ENCODE results near the gene MPP3.
"Not testable (repeated sequence)": the region's sequence is repeated elsewhere in the genome, so short reads cannot be mapped to it uniquely, and the experiment has no call there.

The MPP3 gene

DNA sequence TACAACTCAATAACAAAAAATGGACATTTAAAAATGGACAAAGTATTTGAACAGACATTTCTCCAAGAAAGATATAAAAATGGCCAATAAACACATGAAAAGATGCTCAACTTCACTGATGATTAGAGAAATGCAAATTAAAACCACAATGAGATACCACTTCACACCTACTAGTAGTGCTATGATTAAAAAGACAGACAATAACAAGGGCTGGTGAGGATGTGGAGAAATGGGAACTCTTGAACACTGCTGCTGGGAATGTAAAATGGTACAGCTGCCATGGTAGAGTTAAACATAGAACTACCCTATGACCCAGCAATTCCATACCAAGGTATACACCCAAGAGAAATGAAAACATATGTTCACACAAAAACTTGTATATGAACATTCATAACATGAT lies 27.8 kb downstream of the MPP3 start:
- DNase-seq (ENCODE audit: low spot score) = no peak

DNA sequence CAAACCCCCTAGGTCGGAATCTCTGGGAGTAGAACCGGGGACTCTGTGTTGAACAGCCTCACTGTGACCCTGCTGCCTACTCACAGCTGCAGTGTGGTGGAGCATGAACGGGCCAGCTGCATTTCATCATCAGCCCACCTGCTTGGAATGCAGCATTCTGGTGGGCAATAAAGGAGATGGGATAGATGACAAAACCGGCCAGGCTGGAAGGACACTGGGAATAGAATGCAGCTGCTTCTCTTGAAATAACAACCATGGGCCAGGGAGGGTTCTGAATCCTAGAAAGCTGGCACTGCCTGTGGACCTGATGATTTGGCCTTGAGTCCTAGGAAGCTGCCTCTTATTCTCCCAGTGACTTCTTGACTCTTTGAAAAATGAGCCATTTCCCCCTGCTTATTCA lies 29.2 kb downstream of the MPP3 start:
- no peak for DNase-seq (ENCODE audit: low spot score)

DNA sequence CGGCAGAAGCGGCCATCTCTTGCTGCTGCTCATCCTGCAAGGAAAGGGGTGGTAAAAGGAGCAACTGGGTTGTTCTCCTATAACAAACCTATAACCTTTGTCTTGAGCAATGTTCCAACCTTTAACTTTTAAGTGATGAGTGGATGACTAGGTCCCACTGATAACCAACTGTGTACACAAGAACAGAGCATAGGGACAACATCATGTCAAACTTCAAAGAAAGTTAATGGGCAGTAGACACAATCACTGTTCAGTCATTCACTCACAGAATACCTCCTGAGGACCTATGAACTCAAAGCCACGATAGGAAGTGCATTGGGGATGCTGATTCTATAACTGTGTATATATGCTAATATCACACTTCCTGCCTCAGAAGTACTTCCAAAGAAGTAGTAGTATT lies 31.1 kb downstream of the MPP3 start:
- DNase-seq (ENCODE audit: low spot score) = no peak

DNA sequence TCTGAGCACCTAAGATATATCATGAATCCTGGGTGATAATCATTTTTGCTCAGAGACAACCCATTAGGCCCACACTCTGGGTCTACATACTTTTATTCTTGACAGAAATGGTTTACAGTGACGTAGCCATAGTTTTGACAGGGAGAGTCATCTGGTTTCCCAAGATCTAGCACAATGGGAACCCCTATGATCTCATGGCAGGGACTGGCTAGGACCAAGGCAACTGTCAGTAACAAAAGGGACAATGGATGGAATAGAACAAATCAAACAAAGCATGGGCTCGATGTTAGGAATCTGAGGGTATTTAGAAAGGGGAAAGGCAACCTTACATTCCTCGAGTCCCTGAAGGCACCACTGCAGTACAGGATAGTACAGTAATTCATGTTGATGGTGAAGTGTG lies 32.2 kb downstream of the MPP3 start:
- no peak for DNase-seq (ENCODE audit: low spot score)

DNA sequence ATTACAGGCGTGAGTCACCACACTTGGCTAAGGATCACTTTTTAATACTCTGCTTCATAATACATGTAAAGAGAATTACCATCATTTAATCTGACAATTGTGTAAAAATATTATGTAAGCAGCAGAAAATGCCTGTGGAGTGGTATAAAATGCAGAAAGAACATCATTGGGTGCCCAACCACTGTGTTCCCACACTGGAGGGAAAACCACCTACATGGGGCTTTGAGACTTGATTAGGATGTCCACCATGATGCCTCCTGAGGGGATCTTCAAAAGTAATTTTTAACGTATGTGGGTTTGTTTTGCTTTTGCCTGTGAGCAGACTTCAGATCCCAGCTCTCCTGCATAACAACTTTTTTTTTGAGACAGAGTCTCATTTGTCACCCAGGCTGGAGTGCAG lies 33.9 kb downstream of the MPP3 start:
- DNase-seq (ENCODE audit: low spot score) = no peak

DNA sequence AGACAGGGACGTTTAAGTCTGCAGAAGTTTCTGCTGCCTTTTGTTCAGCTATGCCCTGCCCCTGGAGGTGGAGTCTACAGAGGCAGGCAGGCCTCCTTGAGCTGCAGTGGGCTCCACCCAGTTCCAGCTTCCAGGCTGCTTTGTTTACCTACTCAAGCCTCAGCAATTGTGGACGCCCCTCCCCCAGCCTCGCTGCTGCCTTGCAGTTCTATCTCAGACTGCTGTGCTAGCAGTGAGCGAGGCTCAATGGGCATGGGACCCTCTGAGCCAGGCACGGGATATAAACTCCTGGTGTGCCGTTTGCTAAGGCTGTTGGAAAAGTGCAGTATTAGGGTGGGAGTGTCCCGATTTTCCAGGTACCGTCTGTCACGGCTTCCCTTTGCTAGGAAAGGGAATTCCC lies 34.9 kb downstream of the MPP3 start:
- DNase-seq (ENCODE audit: low spot score) = not testable (repeated sequence)

DNA sequence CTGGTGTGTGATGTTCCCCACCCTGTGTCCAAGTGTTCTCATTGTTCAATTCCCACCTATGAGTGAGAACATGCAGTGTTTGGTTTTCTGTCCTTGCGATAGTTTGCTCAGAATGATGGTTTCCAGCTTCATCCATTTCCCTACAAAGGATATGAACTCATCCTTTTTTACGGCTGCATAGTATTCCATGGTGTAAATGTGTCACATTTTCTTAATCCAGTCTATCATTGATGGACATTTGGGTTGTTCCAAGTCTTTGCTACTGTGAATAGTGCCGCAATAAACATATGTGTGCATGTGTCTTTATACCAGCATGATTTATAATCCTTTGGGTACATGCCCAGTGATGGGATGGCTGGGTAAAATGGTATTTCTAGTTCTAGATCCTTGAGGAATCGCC lies 40.3 kb downstream of the MPP3 start:
- not testable (repeated sequence) for DNase-seq (ENCODE audit: low spot score)

DNA sequence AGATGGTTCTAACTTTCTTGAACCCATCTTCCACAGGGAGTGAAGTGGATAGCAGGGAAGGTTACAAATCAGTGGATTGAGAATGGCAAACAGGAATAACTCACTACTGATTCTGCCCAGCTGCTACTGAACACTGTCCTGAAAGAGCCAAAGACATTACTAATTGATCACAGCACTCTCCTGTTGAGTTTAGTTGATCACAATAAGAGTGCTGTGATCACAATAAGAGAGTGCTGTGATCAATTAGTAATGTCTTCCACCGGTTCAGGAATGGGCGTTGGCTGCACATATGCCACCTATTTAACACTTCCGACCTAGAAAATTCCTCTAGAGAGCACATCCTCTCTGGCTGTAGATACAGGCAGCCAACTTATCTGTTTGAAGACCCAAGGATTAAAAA lies 41.4 kb downstream of the MPP3 start:
- DNase-seq (ENCODE audit: low spot score) = peak; percentile 43

DNA sequence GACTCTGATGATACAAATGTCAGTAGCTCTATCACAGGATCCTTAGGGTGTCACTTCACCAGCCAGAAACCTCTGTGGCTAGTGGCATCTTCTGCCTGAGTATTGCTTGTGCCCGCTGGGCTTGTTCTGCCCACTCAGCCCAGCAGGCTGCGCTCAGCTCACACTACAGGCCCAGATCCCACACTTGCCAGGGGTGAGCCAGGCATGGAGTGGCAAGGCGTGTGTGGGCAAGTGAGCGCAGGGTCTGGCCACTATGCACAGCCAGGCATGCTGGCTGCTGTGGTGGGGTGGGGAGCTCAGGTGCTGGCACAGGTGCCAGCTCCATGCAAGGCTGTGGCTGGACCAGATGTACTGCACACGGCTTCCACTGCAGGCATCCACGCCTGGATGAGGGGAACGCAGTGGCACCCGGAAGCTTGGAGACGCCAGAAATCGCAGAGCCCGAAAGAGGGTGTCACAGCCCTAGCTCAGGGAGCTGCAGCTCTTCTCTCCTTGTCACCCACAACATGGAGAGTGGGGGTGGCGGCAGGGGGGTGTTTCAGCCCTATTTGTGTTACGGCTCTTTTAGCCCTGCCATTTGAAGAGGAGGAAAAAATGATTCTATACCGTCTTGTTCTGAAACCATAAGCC lies 42.5 kb downstream of the MPP3 start:
- no peak for DNase-seq (ENCODE audit: low spot score)

DNA sequence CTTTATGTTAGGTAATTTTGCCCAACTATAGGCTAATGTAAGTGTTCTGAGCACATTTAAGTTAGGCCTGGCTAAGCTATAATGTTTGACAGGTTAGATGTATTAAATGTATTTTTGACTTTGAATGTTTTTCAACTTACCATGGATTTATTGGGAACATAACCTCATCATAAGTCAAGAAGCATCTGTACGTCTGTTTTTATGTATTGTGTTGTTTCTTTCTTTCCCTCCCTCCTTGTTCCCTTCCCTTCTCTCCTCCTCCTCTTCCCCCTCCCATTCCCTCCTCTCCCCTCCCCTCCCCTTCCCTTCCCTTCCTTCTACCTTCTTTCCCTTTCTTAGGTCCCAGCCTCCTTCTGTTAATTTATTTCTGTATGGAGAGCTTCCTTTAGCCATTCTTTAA lies 43.5 kb downstream of the MPP3 start:
- DNase-seq (ENCODE audit: low spot score) = no peak

DNA sequence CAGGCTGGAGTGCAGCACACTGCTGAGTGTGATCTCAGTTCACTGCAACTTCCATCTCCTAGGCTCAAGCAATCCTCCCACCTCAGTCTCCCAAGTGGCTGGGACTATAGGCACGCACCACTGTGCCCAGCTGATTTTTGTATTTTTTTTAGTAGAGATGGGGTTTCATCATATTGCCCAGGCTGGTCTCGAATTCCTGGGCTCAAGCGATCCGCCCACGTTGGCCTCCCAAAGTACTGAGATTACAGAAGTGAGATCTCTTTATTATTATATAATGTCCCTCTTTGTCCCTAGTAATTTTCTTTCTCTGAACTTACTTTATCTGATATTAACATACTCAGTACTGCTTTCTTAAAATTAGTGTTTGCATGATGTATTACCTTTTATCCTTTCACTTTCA lies 44.4 kb downstream of the MPP3 start:
- DNase-seq (ENCODE audit: low spot score) = no peak

DNA sequence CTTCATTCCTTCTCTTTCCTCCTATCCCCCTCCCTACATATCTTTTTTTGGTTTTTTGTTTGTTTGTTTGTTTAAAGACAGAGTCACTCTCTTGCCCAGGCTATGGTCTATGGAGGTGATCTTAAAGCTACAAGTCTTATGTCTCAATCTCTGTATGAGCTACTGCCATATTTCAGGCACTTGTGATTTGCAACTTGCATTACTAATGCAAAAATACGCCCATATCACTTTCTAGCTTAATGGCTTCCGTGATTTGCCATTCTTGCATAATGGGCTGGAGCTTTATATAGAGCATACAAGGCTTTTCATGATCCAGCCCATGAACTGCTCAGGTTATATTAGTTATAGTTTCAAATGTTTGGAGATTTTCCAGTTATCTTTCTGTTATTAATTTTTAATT lies 45.2 kb downstream of the MPP3 start:
- DNase-seq (ENCODE audit: low spot score) = no peak

DNA sequence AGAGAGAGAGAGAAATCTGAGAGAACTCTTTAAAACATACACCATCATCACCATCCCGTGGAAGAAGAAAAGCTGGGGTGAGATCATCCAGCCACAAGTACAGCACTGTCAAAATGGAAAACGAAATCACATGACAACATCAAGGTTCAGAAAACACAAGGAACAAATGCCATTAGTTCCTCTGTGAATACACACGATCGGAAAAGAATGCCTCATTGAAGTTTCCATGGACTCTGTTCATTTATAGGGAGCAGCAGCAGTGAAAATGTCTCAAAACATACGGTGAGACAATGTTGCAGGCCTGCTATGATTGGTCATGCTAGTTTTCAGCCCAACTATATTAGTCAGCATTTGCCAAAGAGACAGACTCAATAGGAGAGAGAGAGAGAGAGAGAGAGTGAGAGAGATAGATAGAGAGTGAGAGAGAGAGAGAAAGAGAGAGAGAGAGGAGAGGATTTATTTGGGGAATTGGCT lies 48.3 kb downstream of the MPP3 start:
- no peak for DNase-seq (ENCODE audit: low spot score)

DNA sequence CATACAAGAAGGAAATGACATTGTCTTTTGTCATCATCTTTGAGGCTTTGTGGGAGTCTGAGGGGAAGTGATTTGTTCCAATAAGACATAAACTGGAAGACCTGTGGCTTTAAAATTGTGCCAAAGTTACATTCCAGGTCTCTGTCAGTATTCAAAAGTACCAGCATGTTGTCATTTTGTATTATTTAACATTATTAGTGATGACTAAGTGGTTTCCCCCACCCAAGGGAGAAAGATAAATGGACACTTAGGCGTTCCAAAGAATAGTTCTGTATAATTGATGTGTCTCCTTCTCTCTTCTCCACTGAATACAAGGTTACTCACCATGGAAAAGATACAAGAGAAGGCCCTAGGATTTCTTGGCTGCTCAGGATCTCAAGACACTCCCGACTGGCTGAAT lies 48.9 kb downstream of the MPP3 start:
- no peak for DNase-seq (ENCODE audit: low spot score)

DNA sequence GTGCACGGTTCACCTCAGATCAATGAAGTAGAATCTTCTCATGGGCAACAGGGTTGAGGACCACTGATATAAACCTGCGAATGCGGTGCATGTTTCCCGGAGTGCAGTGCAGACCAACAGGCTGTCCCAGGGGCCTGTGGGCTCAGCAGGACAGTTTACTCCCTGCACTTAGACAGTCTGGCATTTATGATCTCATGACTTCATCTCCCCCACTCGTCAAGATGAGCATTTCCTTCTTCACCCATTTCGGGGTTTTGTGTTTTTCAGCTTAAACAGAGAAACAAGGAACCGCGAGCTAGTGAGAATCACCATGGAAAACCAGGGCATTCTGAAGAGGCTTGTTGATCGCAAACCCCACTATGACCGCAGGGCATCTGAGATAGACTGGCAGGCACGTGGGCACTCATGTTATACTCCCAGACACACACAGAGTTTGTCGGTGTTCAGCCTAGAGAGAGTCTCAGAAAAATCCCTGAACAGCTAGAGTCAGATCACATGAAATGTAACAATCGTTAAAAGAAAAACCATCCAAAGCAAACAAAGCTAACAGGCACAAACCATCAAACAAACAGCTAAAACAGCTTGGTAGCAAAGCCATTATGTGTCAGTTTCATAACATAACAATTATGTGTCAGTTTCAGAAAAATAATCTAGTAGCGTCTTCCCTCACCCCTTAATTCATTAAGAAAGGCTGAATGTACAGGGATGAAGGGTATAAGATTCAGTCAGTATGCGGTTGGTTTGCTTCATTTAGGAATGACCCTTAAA lies 49.8 kb downstream of the MPP3 start:
- DNase-seq (ENCODE audit: low spot score) = no peak

DNA sequence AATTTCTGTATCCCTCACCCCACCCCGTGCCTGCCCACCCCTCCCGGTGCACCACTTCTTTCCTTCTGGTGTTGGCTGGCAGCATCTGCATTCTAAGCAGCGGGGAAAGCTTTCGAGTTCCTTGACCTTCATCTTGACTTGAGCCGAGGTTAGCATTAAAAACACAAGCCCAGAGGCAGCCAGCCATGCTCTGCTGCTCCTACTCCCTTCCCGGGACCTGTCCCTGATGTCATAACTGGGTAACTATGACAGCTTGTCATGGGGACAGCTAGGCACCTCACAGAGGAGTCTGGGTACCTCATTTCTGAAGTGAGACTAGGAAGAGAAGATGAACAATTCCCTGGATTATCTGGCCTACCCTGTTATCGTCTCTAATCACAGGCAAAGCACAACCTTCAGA lies 52.8 kb downstream of the MPP3 start, which contains the start of gene CFAP97D1:
TSS of gene CFAP97D1 (plus strand) at position 301 of the 400 bp plus-strand sequence. CDS start at position 329, 28 bp downstream.
- no peak for DNase-seq (ENCODE audit: low spot score)

DNA sequence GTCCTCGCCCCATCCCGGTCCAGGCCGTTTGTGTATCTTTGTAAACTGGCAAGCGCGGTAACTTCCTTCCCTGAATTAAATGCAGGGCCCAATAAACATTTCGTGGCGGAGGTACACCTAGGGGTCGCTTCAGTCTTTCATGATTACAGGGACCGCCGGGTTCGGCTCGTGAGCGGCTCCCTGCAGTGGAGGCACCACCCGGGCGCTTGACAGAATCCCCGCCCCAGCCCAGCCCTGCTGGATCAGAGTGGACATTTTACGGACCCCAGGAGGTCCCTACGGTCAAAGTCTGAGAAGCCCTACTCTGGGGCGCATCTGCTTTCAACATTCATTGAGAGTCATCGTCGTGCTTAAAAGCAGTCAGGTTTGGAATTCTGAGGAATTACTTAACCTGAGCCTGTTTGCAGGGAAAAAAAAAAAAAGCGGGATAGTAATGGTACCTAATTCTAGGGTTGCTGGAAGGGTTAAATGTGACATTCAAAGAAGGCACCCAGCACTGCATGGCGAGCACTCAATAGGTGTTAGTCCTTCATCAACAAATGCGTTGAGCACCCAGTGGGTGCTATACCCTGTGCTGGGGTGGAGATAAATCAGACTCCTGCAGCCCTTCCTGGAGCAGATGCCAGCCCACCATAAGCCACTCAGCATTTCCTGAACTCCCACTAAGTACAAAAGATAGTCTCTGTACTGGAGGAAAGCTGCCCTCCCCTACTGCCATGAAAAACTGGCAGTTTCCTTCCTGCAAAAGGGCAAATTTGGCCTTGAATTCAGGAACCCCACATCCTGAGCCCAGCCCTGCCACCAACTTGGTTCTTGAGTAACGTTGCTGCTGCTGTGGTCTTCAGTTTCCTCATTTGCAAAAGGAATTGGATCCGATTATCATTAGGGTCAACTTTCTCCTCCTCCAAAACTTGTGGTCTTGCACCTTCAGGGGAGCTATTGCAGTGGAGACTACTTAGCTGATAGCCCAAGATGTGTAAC lies 53.5 kb downstream of the MPP3 start:
- peak; percentile 60 for DNase-seq (ENCODE audit: low spot score)

DNA sequence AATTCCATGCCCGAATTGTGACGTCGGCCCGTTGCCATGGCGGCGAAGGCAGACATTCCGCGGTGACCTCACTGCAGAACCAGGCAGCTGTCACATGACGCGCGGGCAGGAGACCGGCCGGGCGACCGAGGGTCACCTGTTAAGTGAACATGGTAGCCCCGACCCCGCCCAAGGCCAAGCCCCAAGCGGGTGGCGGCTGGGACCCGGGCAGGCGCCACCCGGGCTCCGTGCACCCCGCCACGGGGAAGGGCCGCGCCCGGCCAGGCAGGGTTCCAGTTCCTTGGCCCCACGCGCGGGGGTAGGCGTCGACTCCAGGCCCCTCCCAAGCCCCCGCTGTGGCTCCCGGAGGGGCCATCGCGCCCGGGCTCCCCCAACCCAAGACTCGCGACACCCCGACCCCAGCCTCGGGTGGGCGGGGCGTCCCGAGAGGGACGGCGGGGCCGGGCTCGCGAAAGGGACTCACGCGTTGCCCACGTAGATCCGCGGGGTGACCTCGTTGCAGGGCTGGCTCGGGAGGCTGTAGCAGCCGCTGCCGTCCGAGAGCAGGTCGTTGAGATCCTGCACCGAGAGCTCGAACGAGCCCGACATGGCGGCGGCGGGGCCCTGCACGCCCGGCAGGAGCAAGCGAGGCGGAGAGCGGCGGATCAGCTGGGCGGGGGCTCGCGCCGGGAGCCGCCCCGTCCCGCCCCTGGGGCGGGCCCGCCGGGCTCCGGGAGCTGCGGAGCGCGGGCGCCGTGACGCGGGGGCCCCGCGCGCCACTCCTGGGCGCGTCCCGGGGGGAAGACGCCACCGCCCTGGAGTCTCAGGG lies 54.4 kb downstream of the MPP3 start, which contains the start of gene DUSP3:
TSS of gene DUSP3 (minus strand) at position 641 of the 808 bp plus-strand sequence. CDS start at position 588, 53 bp downstream.
- peak; percentile 85 for DNase-seq (ENCODE audit: low spot score)

DNA sequence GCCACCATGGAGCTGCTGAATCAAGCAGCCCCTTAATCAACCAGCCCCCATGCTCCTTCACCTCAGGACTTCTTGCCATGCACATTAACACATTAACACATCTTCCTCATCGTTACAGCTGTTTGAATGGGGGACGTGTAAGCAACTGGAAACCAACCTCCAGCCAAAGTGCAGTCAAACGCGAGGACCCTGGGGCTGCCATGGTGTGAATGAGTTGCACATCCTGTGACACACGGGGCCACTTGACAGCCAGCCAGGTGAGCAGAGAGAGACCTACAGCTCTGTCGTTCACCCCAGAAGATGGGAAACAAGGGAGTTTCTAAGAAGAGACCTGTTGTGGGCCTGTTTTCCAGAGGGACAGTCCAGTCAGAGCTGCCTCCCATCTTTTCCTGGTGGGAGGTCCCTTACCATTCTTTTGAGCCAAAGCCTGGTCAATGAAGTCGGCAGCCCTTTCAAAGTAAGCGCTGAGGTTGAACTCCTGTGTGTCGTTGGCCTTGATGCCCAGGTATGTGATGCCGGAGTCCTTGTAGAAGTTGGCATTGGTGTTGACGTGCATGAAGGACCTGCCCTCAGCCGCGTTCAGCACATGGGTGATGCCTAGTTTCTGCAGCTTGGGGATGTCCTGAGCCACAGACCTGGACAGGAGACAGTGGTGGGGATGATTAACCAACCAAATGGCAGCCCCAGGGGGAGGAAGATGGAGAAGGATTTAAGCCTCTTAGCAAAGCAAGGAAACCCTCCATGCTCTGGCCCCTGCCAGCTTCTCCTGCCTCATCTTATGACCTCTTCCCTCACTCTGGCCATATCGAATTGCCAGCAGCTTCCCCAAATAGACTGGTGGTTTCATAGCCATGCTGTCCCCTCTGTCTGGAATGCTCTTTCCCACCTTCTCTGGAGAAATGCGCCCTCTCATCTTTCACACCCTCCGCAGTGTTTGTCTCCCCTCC lies 58.4 kb downstream of the MPP3 start:
- DNase-seq (ENCODE audit: low spot score) = no peak
